Testis (tissue), 3 donors: ENCODE measurements around the gene ANKRD28. TPM values are rescaled to one million over a fixed set of nuclear protein-coding genes. Genes with fewer than 3 reads are reported as not detected.

ENCODE experiments used
- DNase-seq: peaks from one replicate; pipeline ENCODE4 v3.0.0-alpha.2; 2019
- H3K27ac ChIP-seq, 2 donors: fragments of 200-600 bp; sonication (generic); one replicate each; pipeline ENCODE4 v1.5.1; 2019
- H3K27me3 ChIP-seq: fragments of 200-600 bp; sonication (generic); one replicate; pipeline ENCODE4 v1.5.1; 2019
- H3K36me3 ChIP-seq: fragments of 200-600 bp; sonication (generic); one replicate; pipeline ENCODE4 v1.5.1; 2017; ENCODE audit warnings: low read depth; ENCODE audit errors: missing control alignments
- H3K4me1 ChIP-seq: fragments of 200-600 bp; sonication (generic); one replicate; pipeline ENCODE4 v1.5.1; 2019
- H3K4me3 ChIP-seq, 2 donors: fragments of 200-600 bp; sonication (generic); one replicate each; pipeline ENCODE4 v1.5.1; 2017 to 2019
- H3K9me3 ChIP-seq: fragments of 200-600 bp; sonication (generic); one replicate; pipeline ENCODE4 v1.5.1; 2017
- CTCF ChIP-seq, 3 experiments: fragments of 450-650 bp in 2 of 3; fragments of 200-600 bp in 1 of 3; sonication (generic) in 1 of 3; IDR thresholded peaks; one replicate each; pipeline ENCODE4 v1.5.1; 2016 to 2019; ENCODE audit warnings: antibody characterized with exemption in 3 of 3, mild to moderate bottlenecking in 2 of 3, moderate library complexity in 1 of 3
- POLR2A ChIP-seq: fragments of 450-650 bp; IDR thresholded peaks from one replicate; pipeline ENCODE4 v1.6.1; 2017; ENCODE audit warnings: antibody characterized with exemption, mild to moderate bottlenecking, moderate library complexity
- WGBS, 2 donors: methylation state at CpG; one replicate each; pipeline ENCODE4 v1.1.5; 2018; 5-methylcytosine and 5-hydroxymethylcytosine counted together
- intact Hi-C: fragments of 100-400 bp; cut with DNase I; formaldehyde crosslinking; loops from one replicate; pipeline ENCODE4 v1.15.1; 2023; ENCODE audit warnings: low total_unique reads
- polyA plus RNA-seq: library from polyadenylated mRNA; stranded (reverse); fragments of 350-450 nt; fragmentation: Illumina TruSeq; extraction: RNeasy Lipid Tissue Mini Kit (QIAGEN cat#74804); gene quantifications from one replicate; pipeline ENCODE4 v1.2.3, GENCODE V29; 2014; ENCODE audit warnings: low read depth, low replicate concordance; ENCODE audit not compliant: insufficient read depth
- total RNA-seq, 2 donors: library from RNA; depleted of rRNA; stranded (reverse); fragments of >200 nt; gene quantifications; one replicate each; pipeline ENCODE4 v1.2.3, GENCODE V29; 2016

The ANKRD28 gene
- total and polyA plus RNA-seq, 3 donors from 2014 or later, result 82.8 to 96.3 (median 93.8) TPM

- 98 to 99% methylated on average over 2 of the region's 2 CpGs for WGBS, 2 donors
- TF ChIP-seq CTCF (IDR thresholded peaks at IDR 0.05), result no peak
- no peak for TF ChIP-seq POLR2A
- H3K27ac ChIP-seq, result no peak overlapping the region
- H3K4me1 ChIP-seq, result no peaks in the 10 kb centered on the region
- H3K27me3 ChIP-seq, result no peaks in the 10 kb centered on the region
- no peak for DNase-seq
- H3K36me3 ChIP-seq, result peaks cover 3% of the 10 kb centered on the region
- intact Hi-C loops, result no loop called here
- no peaks in the 10 kb centered on the region for H3K9me3 ChIP-seq
- H3K4me3 ChIP-seq, result no peak overlapping the region
Observed at GRCh38 chr3:15731024-15731423, 66.8 kb downstream of the ANKRD28 start.

- TF ChIP-seq CTCF (IDR thresholded peaks at IDR 0.05) (no peak), POLR2A (no peak)
- no peak for DNase-seq
- Histone ChIP-seq H3K36me3 (peaks cover 3% of the 10 kb centered on the region), H3K4me1 (no peaks in the 10 kb centered on the region), H3K27me3 (no peaks in the 10 kb centered on the region), H3K4me3 (no peak overlapping the region), H3K9me3 (no peaks in the 10 kb centered on the region), H3K27ac (no peak overlapping the region)
- intact Hi-C loops, result no loop called here
Observed at GRCh38 chr3:15728766-15729165, 69.0 kb downstream of the ANKRD28 start.

DNA sequence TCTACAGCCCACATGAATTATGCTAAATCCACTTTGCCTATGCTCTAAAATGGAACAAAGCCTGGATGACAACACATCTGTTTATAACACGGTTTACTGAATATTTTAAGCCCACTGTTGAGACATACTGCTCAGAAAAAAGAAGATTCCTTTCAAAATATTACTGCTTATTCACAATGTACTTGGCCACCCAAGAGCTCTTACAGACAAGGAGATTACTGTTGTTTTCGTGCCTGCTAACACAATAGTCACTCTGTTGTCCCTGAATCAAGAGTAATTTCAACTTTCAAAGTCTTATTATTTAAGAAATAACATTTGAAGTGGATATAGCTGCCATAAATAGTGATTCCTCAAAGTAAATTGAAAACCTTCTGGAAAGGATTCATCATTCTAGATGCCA is 70.9 kb downstream of the ANKRD28 start:
- no peaks in the 10 kb centered on the region for H3K9me3 ChIP-seq
- H3K27me3 ChIP-seq, result no peaks in the 10 kb centered on the region
- no peak overlapping the region for H3K4me3 ChIP-seq
- TF ChIP-seq POLR2A, result no peak
- no peak for TF ChIP-seq CTCF (IDR thresholded peaks at IDR 0.05)
- intact Hi-C loops, result no loop called here
- WGBS, 2 donors, result 68 to 84% methylated on average over 2 of the region's 2 CpGs
- peaks cover under 1% of the 10 kb centered on the region for H3K36me3 ChIP-seq
- H3K4me1 ChIP-seq, result no peaks in the 10 kb centered on the region
- peak overlapping the region; percentile 51 to 74 for H3K27ac ChIP-seq
- no peak for DNase-seq

DNA sequence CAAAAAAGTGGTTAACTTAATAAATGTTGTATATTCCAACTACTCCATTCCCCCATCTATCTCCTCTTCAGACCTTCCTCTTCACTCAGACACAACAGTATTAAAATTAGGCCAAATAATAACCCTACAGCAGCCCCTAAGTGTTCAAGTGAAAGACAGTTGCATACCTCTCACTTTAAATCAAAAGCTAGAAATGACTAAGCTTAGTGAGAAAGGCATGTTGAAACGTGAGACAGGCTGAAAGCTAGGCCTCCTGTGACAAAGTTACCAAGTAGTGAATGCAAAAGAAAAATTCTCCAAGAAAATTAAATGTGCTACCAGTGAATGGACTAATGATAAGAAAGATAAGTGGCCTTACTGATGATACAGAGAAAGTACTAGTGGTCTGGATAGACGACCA is 71.7 kb downstream of the ANKRD28 start:
- Histone ChIP-seq H3K27me3 (no peaks in the 10 kb centered on the region), H3K4me3 (no peak overlapping the region), H3K9me3 (no peaks in the 10 kb centered on the region), H3K4me1 (no peaks in the 10 kb centered on the region), H3K27ac (peak overlapping the region; percentile 51 to 74), H3K36me3 (no peaks in the 10 kb centered on the region)
- WGBS, 2 donors, result 52 to 56% methylated on average over 2 of the region's 2 CpGs
- DNase-seq, result no peak
- TF ChIP-seq CTCF (IDR thresholded peaks at IDR 0.05) (no peak), POLR2A (no peak)
- intact Hi-C loops, result no loop called here

DNA sequence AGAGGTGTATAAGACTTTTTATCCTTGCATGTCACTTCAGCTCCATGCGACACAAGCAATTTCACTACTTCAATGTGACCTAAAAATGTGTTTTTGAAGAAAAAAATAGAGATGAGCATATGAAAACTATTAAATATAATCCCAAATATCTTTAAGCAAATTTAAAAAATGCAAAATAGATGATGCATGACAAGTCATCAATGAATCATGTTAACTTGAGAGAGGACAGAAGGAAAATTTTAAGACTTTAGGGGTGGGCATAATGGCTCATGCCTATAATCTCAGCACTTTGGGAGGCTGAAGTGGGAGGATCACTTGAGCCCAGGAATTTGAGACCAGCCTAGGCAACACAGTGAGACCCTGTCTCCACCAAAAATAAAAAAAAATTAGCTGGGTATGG is 73.3 kb downstream of the ANKRD28 start:
- Histone ChIP-seq H3K36me3 (no peaks in the 10 kb centered on the region), H3K9me3 (no peaks in the 10 kb centered on the region), H3K4me3 (no peak overlapping the region), H3K27ac (no peak overlapping the region), H3K27me3 (no peaks in the 10 kb centered on the region), H3K4me1 (no peaks in the 10 kb centered on the region)
- intact Hi-C loops, result no loop called here
- DNase-seq, result no peak
- 97 to 100% methylated on average over 1 of the region's 1 CpG for WGBS, 2 donors
- TF ChIP-seq POLR2A, result no peak
- no peak for TF ChIP-seq CTCF (IDR thresholded peaks at IDR 0.05)
